ENCODE measurements around the gene ALDH1L1.

Gene ALDH1L1

DNA sequence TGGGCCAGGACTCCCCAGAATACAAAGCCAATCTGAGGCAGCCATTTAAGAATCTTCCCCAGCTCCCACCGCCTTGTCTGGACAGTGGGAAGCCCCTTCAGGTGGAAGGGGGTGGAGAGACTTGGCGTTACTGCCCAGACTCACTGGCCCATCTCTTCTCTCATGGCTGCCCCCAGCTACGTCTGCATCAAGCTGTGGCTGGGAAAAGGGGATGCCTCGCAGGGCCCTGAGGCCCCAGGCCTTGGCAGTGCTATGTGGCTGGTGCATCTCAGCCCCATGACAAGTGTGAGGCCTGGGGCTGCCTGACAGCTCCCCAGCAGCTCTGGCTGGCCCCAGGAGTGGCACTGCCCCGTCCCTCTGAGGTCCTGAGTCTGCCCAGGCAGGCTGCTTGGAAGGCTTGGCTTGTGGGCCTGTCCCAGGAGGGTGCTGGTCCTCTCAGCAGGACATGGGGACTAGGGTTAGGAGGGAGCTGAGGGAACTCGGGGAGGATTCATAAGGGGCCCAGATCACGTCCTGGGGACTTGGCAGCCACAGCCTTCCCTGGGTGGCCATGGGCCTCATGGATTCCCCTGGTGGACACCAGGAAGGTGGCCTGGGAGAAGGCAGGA lies 76.3 kb downstream of the ALDH1L1 start:
- Histone ChIP-seq H2AFZ (ENCODE audit: low read depth, low read length, severe bottlenecking) (no peak overlapping the region), H3K4me3 (ENCODE audit: insufficient read depth, low read length, poor library complexity, severe bottlenecking) (no peak overlapping the region), H3K9me2 (replicated peaks; ENCODE audit: insufficient read depth, low read length) (no peaks in the 10 kb centered on the region), H3K9ac (ENCODE audit: low read length) (no peak overlapping the region), H3K27ac (ENCODE audit: low read depth, low read length) (no peak overlapping the region), H3K79me2 (ENCODE audit: insufficient read depth, low read length) (no peaks in the 10 kb centered on the region), H3K27me3 (ENCODE audit: low read length) (no peaks in the 10 kb centered on the region), H4K20me1 (ENCODE audit: low read depth, low read length) (no peaks in the 10 kb centered on the region), H3K4me2 (ENCODE audit: low read depth, low read length, poor library complexity, severe bottlenecking) (no peak overlapping the region), H3K9me3 (ENCODE audit: insufficient read depth, low read length) (no peaks in the 10 kb centered on the region), H3K36me3 (ENCODE audit: low read length) (no peaks in the 10 kb centered on the region), H3F3A (ENCODE audit: insufficient read depth) (no peaks in the 10 kb centered on the region)
- TF ChIP-seq EZH2phosphoT487 (conservative IDR thresholded peaks at IDR 0.05; ENCODE audit: low read length) (no peak), CTCF (IDR thresholded peaks at IDR 0.05; ENCODE audit: insufficient read depth, low read length, poor library complexity, severe bottlenecking) (no peak)

DNA sequence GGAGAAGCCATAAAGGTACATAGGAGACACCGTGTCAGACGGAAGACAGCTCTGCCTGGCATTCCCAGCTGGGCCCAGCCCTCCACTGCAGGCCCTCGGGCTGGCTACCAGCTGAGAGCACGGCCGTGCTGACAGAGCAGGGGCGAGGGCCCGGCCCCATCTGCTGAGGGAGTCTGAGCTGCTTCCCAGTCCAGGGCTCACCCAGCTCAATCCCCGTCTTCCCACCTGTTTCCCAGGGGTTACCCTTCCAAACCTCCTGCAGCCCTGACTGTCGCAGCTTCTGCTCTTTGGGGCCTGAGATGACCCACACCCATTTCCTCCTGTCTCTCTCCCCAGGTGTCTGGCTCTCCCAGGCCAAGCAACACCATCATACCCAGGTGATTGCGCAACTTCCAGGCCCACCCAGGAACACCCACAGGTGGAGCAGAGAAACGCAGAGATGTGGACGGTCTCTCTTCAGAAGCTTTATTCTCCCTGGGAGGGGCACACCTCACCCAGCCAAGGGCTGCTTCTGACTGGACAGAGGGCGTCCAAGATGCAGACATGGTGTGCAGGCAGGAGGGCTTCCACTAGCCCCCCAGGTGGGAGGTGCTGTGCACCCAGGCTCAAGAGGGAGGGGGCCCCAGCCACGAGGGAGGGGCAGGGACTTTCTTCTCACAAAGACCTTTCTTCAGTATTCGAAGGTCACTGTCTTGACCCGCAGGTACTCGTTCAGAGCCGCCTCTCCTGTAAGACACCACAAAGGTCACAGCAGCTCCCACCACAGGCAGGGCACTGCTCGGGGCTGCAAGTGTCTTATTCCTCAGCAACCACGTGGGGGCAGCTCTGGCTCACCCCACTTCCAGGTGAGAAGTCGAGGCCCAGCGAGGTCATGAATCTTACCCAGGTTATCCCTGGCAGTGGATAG lies 77.0 kb downstream of the ALDH1L1 start:
- no peak overlapping the region for H3K4me2 ChIP-seq (ENCODE audit: low read depth, low read length, poor library complexity, severe bottlenecking)
- TF ChIP-seq CTCF (IDR thresholded peaks at IDR 0.05; ENCODE audit: insufficient read depth, low read length, poor library complexity, severe bottlenecking): peak; percentile 9
- no peak for TF ChIP-seq EZH2phosphoT487 (conservative IDR thresholded peaks at IDR 0.05; ENCODE audit: low read length)

GRCh38 chr3:126102530-126102951 lies 77.8 kb downstream of the ALDH1L1 start:
- Histone ChIP-seq H3K4me3 (ENCODE audit: insufficient read depth, low read length, poor library complexity, severe bottlenecking) (no peak overlapping the region), H3K9ac (ENCODE audit: low read length) (no peak overlapping the region), H3K36me3 (ENCODE audit: low read length) (no peaks in the 10 kb centered on the region), H3K27me3 (ENCODE audit: low read length) (no peaks in the 10 kb centered on the region), H3K27ac (ENCODE audit: low read depth, low read length) (no peak overlapping the region), H4K20me1 (ENCODE audit: low read depth, low read length) (no peaks in the 10 kb centered on the region), H3K4me2 (ENCODE audit: low read depth, low read length, poor library complexity, severe bottlenecking) (no peak overlapping the region), H3F3A (ENCODE audit: insufficient read depth) (no peaks in the 10 kb centered on the region), H3K9me2 (replicated peaks; ENCODE audit: insufficient read depth, low read length) (no peaks in the 10 kb centered on the region), H3K9me3 (ENCODE audit: insufficient read depth, low read length) (no peaks in the 10 kb centered on the region), H2AFZ (ENCODE audit: low read depth, low read length, severe bottlenecking) (no peak overlapping the region), H3K79me2 (ENCODE audit: insufficient read depth, low read length) (no peaks in the 10 kb centered on the region)
- TF ChIP-seq EZH2phosphoT487 (conservative IDR thresholded peaks at IDR 0.05; ENCODE audit: low read length): no peak
- TF ChIP-seq CTCF (IDR thresholded peaks at IDR 0.05; ENCODE audit: insufficient read depth, low read length, poor library complexity, severe bottlenecking): no peak

More for the DNA sequence above, 77.0 kb downstream of the ALDH1L1 start:
- Histone ChIP-seq H3K27me3 (ENCODE audit: low read length) (no peaks in the 10 kb centered on the region), H4K20me1 (ENCODE audit: low read depth, low read length) (no peaks in the 10 kb centered on the region), H3K36me3 (ENCODE audit: low read length) (no peaks in the 10 kb centered on the region), H3K4me3 (ENCODE audit: insufficient read depth, low read length, poor library complexity, severe bottlenecking) (no peak overlapping the region), H3K9ac (ENCODE audit: low read length) (no peak overlapping the region), H3K9me3 (ENCODE audit: insufficient read depth, low read length) (no peaks in the 10 kb centered on the region), H3K27ac (ENCODE audit: low read depth, low read length) (no peak overlapping the region), H3K9me2 (replicated peaks; ENCODE audit: insufficient read depth, low read length) (no peaks in the 10 kb centered on the region), H2AFZ (ENCODE audit: low read depth, low read length, severe bottlenecking) (no peak overlapping the region), H3K79me2 (ENCODE audit: insufficient read depth, low read length) (no peaks in the 10 kb centered on the region), H3F3A (ENCODE audit: insufficient read depth) (no peaks in the 10 kb centered on the region)

Measured in SU-DHL-6 (cell line).